Chondrocyte (in vitro differentiated cells): ENCODE data around the gene SEMA7A. TPM values are rescaled to one million over a fixed set of nuclear protein-coding genes. Genes with fewer than 3 reads are reported as not detected.

Experiments
- DNase-seq: peaks from one replicate; pipeline ENCODE4 v3.0.0; 2021; ENCODE audit warnings: mixed read lengths, low spot score
- H3K27ac Mint-ChIP-seq: one replicate; pipeline ENCODE4 v1.8.0; 2021; ENCODE audit warnings: mild to moderate bottlenecking, moderate library complexity, mixed read lengths; ENCODE audit not compliant: unreplicated experiment
- H3K27me3 Mint-ChIP-seq: 2 replicates; pipeline ENCODE4 v1.8.0; 2021; ENCODE audit warnings: low read depth, mixed read lengths
- H3K36me3 Mint-ChIP-seq: 2 replicates; pipeline ENCODE4 v1.8.0; 2021; ENCODE audit warnings: low read depth, mixed read lengths
- H3K4me1 Mint-ChIP-seq: 2 replicates; pipeline ENCODE4 v1.8.0; 2021; ENCODE audit warnings: low read depth, mild to moderate bottlenecking, mixed read lengths
- H3K4me3 Mint-ChIP-seq: one replicate; pipeline ENCODE4 v1.8.0; 2021; ENCODE audit warnings: mild to moderate bottlenecking, moderate library complexity, mixed read lengths; ENCODE audit not compliant: unreplicated experiment
- H3K9me3 Mint-ChIP-seq: 2 replicates; pipeline ENCODE4 v1.8.0; 2021; ENCODE audit warnings: low read depth, mixed read lengths
- CTCF ChIP-seq: fragments of 200-600 bp; sonication (generic); IDR thresholded peaks from 2 replicates; pipeline ENCODE4 v1.5.0; 2021; ENCODE audit warnings: antibody characterized with exemption, mild to moderate bottlenecking, moderate library complexity
- total RNA-seq: library from RNA; stranded (reverse); gene quantifications from 3 replicates; pipeline ENCODE4 v1.2.1, GENCODE V29; 2021

SEMA7A gene
- total RNA-seq, 1 donor from 2014 or later, result 2.3 TPM

- H3K9me3 Mint-ChIP-seq, result no peaks in the 10 kb centered on the region
- peaks cover 14% of the 10 kb centered on the region for H3K4me1 Mint-ChIP-seq
- H3K27me3 Mint-ChIP-seq, result no peaks in the 10 kb centered on the region
- peak overlapping the region; percentile 57 for H3K27ac Mint-ChIP-seq
- H3K36me3 Mint-ChIP-seq, result peaks cover 23% of the 10 kb centered on the region
- TF ChIP-seq CTCF, result no peak
- no peak for DNase-seq
- H3K4me3 Mint-ChIP-seq, result no peak overlapping the region
These were observed 20.4 kb upstream of the SEMA7A start for GRCh38 chr15:74453925-74454763.

GRCh38 chr15:74451861-74452835 is 18.4 kb upstream of the SEMA7A start:
- Mint-ChIP-seq H3K36me3 (peaks cover 35% of the 10 kb centered on the region), H3K4me3 (no peak overlapping the region), H3K27ac (no peak overlapping the region), H3K27me3 (no peaks in the 10 kb centered on the region), H3K4me1 (peaks cover 12% of the 10 kb centered on the region), H3K9me3 (no peaks in the 10 kb centered on the region)
- no peak for DNase-seq
- no peak for TF ChIP-seq CTCF

GRCh38 chr15:74451322-74451721 is 17.6 kb upstream of the SEMA7A start:
- no peak for DNase-seq
- Mint-ChIP-seq H3K9me3 (no peaks in the 10 kb centered on the region), H3K27me3 (no peaks in the 10 kb centered on the region), H3K27ac (no peak overlapping the region), H3K4me3 (no peak overlapping the region), H3K36me3 (peaks cover 38% of the 10 kb centered on the region), H3K4me1 (peaks cover 12% of the 10 kb centered on the region)
- no peak for TF ChIP-seq CTCF

- Mint-ChIP-seq H3K9me3 (no peaks in the 10 kb centered on the region), H3K36me3 (peaks cover 42% of the 10 kb centered on the region), H3K27me3 (no peaks in the 10 kb centered on the region), H3K4me1 (peaks cover 12% of the 10 kb centered on the region), H3K4me3 (no peak overlapping the region), H3K27ac (no peak overlapping the region)
- TF ChIP-seq CTCF, result no peak
- DNase-seq, result no peak
These were observed 16.0 kb upstream of the SEMA7A start for GRCh38 chr15:74449643-74450205.

- H3K9me3 Mint-ChIP-seq, result no peaks in the 10 kb centered on the region
- H3K27me3 Mint-ChIP-seq, result no peaks in the 10 kb centered on the region
- no peak for TF ChIP-seq CTCF
- DNase-seq, result no peak
- no peak overlapping the region for H3K27ac Mint-ChIP-seq
- peaks cover 44% of the 10 kb centered on the region for H3K36me3 Mint-ChIP-seq
- peaks cover 6% of the 10 kb centered on the region for H3K4me1 Mint-ChIP-seq
- no peak overlapping the region for H3K4me3 Mint-ChIP-seq
These were observed 15.3 kb upstream of the SEMA7A start for GRCh38 chr15:74449095-74449494.
